Immature natural killer cell (primary cell): ENCODE data around the gene UBTF. TPM values are rescaled to one million over a fixed set of nuclear protein-coding genes. Genes with fewer than 3 reads are reported as not detected.
A peak's percentile ranks its signal among the peaks of the same experiment; 100 is the strongest.

Experiments
- DNase-seq, 3 donors: peaks; one replicate each; pipeline ENCODE4 v3.0.0; 2022; ENCODE audit warnings: mixed read lengths in 1 of 3
- H3K27ac Mint-ChIP-seq, 6 donors: one replicate each; pipeline ENCODE4 v1.8.0; 2020; ENCODE audit warnings: mixed read lengths in 6 of 6, mild to moderate bottlenecking in 5 of 6, inconsistent platforms in 4 of 6, moderate library complexity in 3 of 6
- H3K27me3 Mint-ChIP-seq, 3 donors: one replicate each; pipeline ENCODE4 v1.8.0; 2020 to 2021; ENCODE audit warnings: low read depth in 3 of 3, mild to moderate bottlenecking in 3 of 3, mixed read lengths in 3 of 3, moderate library complexity in 3 of 3, inconsistent platforms in 1 of 3
- H3K36me3 Mint-ChIP-seq, 3 donors: one replicate each; pipeline ENCODE4 v1.8.0; 2020; ENCODE audit warnings: mixed read lengths in 3 of 3, inconsistent platforms in 2 of 3, mild to moderate bottlenecking in 2 of 3
- H3K4me1 Mint-ChIP-seq, 2 donors: one replicate each; pipeline ENCODE4 v1.8.0; 2020; ENCODE audit warnings: inconsistent platforms in 2 of 2, mild to moderate bottlenecking in 2 of 2, mixed read lengths in 2 of 2, moderate library complexity in 1 of 2
- H3K4me3 Mint-ChIP-seq, 5 donors: one replicate each; pipeline ENCODE4 v1.8.0; 2020; ENCODE audit warnings: mild to moderate bottlenecking in 5 of 5, mixed read lengths in 5 of 5, inconsistent platforms in 3 of 5, moderate library complexity in 3 of 5
- H3K9me3 Mint-ChIP-seq, 6 donors: one replicate each; pipeline ENCODE4 v1.8.0; 2020; ENCODE audit warnings: mild to moderate bottlenecking in 6 of 6, mixed read lengths in 6 of 6, inconsistent platforms in 4 of 6, moderate library complexity in 3 of 6
- polyA plus RNA-seq, 3 donors: library from polyadenylated mRNA; unstranded; fragments of 300-500 nt; fragmentation: Illumina TruSeq; gene quantifications; one replicate each; pipeline ENCODE4 v1.2.3, GENCODE V29; 2021

Gene UBTF
- polyA plus RNA-seq, 3 donors from 2014 or later = 7.2 to 68.8 (median 21.6) TPM

DNA sequence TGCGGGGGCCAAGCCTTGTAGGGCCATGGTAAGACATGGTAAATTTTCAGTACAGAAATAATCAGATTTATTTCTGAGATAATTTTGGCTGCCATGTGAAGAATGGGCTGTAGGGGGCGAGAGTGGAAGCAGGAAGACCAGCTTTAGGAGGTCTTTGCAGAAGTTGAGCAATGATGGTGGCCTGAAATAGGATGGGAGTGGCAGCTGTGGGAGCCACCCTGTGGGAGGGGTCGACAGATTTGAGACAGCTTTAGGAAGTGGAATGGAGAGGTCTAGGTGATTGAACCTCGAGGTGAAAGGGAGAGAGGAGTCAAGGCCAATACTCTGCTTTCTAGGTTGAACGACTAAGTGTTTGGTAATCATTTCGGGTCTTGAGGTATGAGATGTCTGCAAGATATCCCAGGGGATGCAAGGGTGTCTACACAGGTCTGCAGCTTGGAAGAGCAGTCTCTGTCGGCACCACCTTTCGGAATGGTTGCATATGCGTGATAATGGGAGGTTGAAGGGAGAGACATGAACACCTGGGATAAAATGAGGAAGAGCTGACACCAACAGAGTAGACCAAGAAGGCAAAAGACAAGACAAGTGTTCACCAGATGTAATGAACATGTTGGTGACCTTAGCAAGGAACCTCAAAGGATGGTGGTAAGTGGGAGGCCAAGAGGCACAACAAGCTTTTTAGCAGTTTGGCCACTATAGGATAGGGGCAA is 15.6 kb downstream of the UBTF start:
- peak overlapping the region in 1 of 5 donors; percentile 15 for H3K4me3 Mint-ChIP-seq
- H3K27ac Mint-ChIP-seq = peak overlapping the region; percentile 9 to 80 (median 66)
- no peaks in the 10 kb centered on the region for H3K9me3 Mint-ChIP-seq
- peaks cover 0 to 14% (median 11%) of the 10 kb centered on the region in 3 donors for H3K27me3 Mint-ChIP-seq
- H3K4me1 Mint-ChIP-seq = peaks cover 24 to 36% of the 10 kb centered on the region in 2 donors
- peaks cover 3 to 13% (median 7%) of the 10 kb centered on the region in 3 donors for H3K36me3 Mint-ChIP-seq
- DNase-seq = peak; percentile 46 to 53 (median 46)

DNA sequence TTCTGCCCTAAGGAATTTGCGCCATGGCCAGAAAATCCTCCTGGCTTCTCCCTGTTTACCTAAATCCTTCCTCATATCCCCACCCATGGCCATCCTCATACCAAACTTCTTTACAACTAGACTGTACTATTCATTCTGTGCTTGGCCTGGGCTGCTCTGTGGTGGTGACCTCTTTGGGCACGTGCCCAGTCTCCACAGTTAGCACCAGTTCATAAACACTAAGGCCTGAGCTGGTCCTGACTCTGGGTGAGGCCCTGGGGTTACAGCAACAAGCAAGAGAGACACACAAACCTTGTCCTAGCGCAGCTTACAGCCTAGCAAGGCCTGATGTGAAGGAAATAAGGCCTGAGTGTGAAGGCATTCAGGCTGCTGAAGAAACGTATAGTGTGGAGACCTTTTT is 16.7 kb downstream of the UBTF start:
- Mint-ChIP-seq H3K27ac (peak overlapping the region; percentile 25 to 86 (median 54)), H3K9me3 (no peaks in the 10 kb centered on the region), H3K27me3 (peaks cover 0 to 14% (median 12%) of the 10 kb centered on the region in 3 donors), H3K36me3 (peaks cover 0 to 5% (median 0%) of the 10 kb centered on the region in 3 donors), H3K4me1 (peaks cover 32 to 39% of the 10 kb centered on the region in 2 donors), H3K4me3 (peak overlapping the region; percentile 24 to 45 (median 40))
- no peak for DNase-seq

DNA sequence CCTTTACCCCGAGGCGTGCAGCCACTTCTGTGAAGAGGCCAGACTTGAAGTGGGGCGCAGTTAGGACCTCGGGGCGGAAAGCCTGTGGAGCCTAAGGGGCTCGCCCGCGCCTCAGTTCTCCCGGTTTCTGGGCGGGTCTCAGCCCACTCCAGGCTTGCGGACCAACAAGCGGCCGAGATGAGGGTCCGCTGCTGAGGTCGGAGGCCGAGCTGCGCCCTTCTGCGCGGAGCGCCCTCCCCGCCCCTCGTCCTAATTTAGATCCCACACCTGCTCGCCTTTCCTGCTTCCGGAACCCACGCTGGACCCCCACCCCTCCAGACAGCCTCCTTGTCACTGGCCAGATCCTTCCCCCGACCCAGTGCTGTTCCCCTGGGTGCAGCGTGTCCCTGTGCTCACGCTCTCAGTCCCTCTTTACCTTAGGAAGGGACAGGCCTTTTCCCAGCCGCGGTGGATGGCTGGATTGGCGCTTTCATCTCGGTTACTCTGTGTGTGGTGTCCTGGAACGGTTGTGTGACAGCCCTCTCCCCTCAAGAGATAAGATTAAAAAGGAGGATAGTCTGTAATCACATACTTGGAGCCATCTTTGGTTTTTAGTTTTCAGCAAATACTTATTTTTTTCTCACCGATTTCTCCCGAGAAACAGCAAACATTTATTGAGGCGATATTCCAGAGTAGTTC is 18.9 kb downstream of the UBTF start:
- peaks cover 36 to 46% of the 10 kb centered on the region in 2 donors for H3K4me1 Mint-ChIP-seq
- peak overlapping the region; percentile 84 to 98 (median 95) for H3K27ac Mint-ChIP-seq
- H3K9me3 Mint-ChIP-seq = no peaks in the 10 kb centered on the region
- no peak for DNase-seq
- H3K4me3 Mint-ChIP-seq = peak overlapping the region; percentile 88 to 94 (median 90)
- peaks cover 0 to 13% (median 10%) of the 10 kb centered on the region in 3 donors for H3K27me3 Mint-ChIP-seq
- peaks cover 0 to 3% (median 2%) of the 10 kb centered on the region in 3 donors for H3K36me3 Mint-ChIP-seq

DNA sequence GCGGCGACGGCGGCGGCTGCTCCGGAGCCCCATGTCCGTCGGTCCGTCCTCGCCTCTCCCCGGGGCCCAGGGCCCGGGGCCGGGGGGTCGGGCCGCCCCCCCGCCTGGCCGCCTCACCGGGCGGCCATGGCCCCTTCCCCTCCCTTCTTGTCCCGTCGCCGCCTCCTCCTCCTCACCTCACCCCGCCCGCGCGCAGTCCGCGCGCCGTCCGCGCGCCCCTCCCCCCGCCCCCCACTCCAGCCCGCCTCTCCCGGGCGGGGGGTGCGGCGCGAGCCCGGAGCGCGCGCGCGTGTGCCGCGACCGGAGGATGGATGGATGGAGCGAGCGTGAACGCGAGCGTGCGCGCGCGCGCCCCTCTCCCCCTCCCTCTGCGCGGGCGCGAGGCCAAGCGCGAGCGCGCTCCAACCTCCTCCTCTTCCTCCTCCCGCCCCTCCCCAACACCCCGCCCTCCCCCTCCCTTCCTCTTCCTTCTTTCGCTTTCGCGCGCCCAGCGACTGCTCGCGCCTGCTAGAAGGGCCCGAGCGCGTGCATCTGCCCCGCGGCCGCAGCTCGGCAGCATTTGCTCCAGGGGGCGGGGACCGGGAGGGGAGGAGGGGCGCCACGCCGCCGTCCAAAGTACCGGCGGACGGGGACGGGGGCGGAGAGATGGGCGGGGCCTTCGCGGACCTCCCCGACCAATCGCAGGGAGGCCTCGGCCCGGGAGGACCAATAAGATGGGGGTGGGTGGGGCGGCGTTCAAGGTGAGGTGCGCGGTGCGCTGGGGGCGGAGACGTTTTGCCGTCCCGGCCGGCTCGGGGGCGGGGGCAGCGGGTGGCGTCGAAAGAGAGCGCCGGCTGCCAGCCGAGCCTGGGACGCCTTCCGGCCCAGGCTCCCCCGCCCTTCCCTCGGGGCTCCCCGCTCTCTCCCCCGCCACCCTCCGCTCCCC is 19.7 kb downstream of the UBTF start, which contains the start of gene ATXN7L3:
ATXN7L3 (minus strand) TSS at position 332 of the 925 bp plus-strand sequence. CDS start 1,814 bp downstream, outside the sequence.
- Mint-ChIP-seq H3K9me3 (no peaks in the 10 kb centered on the region), H3K36me3 (peaks cover 0 to 10% (median 3%) of the 10 kb centered on the region in 3 donors), H3K27me3 (peaks cover 0 to 13% (median 10%) of the 10 kb centered on the region in 3 donors), H3K4me3 (peak within 1 kb of the TSS; percentile 88 to 94 (median 90)), H3K27ac (peak within 1 kb of the TSS; percentile 84 to 98 (median 95)), H3K4me1 (peaks cover 36 to 49% of the 10 kb centered on the region in 2 donors)
- peak; percentile 96 to 98 (median 98) for DNase-seq

DNA sequence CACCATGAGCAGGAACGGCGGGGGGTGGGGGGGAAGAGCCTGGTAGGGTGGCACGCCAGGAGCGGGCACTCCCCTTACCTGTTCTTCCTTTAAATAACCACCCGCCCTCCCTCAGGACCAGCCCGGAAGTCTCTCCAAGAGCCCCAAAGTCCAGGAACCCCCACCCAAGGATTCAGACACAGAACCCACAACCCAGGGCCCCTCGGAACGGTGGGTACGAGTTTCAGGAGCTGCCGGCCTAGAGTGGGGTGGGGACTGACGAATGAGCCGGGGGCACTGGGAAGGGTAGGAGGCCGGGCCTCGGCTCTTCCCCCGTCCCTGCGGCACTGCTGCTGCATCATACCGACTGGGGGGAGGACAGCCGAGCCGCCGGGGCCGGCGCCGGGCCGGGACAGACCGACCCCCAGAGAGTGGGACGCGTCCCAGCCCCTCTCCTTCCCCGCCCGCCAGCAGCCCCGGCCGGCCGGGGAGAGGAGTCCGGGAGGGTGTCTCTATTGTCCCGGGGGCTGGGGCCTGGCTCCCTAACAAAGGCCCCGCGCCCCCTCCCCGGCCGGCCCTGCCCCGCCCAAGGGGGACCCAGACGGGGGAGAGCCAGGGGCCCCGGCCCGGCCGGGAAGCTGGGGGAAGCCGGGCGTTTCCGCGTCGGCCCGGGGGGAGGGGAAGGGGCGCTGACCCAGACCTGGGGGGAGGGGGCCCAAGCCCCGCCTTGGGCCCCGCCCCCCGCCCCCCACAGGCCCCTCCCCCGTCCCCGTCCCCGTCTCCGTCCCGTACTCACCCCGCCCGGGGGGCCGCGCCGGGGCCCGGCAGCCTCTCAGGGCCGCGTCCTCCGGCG is 20.5 kb downstream of the UBTF start:
- H3K9me3 Mint-ChIP-seq = no peaks in the 10 kb centered on the region
- peaks cover 0 to 14% (median 3%) of the 10 kb centered on the region in 3 donors for H3K36me3 Mint-ChIP-seq
- peaks cover 0 to 13% (median 10%) of the 10 kb centered on the region in 3 donors for H3K27me3 Mint-ChIP-seq
- peak overlapping the region; percentile 77 to 89 (median 85) for H3K27ac Mint-ChIP-seq
- DNase-seq = peak; percentile 58 to 61 (median 61)
- peak overlapping the region; percentile 75 to 81 (median 79) for H3K4me3 Mint-ChIP-seq
- peaks cover 34 to 47% of the 10 kb centered on the region in 2 donors for H3K4me1 Mint-ChIP-seq

DNA sequence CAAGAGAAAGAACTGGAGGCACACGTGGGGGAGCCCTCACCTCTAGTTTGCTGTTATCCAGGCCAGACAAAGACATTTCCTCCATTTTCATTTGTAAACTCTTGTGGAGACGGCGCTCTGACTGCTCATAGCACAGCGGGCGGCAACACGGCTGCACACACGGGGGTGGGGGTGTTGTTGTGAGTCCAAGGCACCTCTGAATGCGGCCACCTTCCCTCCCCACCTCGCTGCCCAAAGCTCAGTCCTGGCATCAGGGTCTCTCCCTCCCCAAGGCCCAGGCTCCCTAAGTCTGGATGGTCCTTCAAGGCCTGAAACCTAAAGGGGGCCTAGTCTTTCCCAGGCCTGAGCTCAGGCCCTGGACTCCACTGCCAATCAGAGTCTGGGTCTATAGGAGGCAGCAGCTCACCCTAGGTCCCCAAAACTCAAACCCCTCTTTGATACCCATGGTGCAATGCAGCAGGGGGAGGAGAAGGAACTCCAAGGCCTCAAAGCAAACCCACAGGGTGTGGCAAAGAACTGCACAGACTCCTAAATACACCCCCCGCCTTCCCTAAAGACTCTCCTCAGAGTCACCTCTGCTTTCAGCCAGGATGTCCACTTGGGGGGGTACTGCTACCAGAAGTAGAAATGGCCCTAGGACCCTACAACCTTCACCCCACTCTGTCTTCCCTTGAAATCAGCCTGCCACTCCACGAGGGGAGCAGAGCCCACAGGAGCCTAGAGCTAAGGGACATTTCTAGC is 21.3 kb downstream of the UBTF start:
- Mint-ChIP-seq H3K36me3 (peaks cover 0 to 14% (median 3%) of the 10 kb centered on the region in 3 donors), H3K27me3 (peaks cover 0 to 13% (median 10%) of the 10 kb centered on the region in 3 donors), H3K4me1 (peaks cover 26 to 39% of the 10 kb centered on the region in 2 donors), H3K4me3 (peak overlapping the region; percentile 75 to 81 (median 79)), H3K27ac (peak overlapping the region; percentile 77 to 89 (median 85)), H3K9me3 (no peaks in the 10 kb centered on the region)
- DNase-seq = peak in 1 of 3 donors; percentile 17

DNA sequence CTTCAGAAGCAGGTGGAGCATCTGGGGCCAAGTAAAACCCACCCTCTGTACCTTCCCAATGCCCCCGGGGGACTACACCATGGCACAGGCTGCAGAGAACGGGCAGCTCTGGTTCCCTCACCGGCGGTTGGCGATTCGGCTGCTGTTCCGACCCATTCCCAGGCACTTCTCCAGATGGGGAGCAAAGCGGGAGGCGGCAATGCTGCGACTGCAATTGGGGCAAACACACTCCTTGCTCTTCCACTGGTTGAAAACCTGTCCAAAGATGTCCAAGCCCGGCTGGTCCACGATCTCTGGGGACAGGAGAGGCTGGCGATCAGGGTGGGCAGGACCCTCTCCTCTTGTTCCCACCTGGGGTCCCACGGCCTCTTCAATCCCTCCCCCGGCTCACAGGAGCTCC is 22.4 kb downstream of the UBTF start:
- no peak for DNase-seq
- H3K4me3 Mint-ChIP-seq = no peak overlapping the region
- peaks cover 0 to 12% (median 7%) of the 10 kb centered on the region in 3 donors for H3K27me3 Mint-ChIP-seq
- H3K36me3 Mint-ChIP-seq = peaks cover 0 to 14% (median 3%) of the 10 kb centered on the region in 3 donors
- peak overlapping the region in 2 of 6 donors; percentile 77 to 78 for H3K27ac Mint-ChIP-seq
- no peaks in the 10 kb centered on the region for H3K9me3 Mint-ChIP-seq
- peaks cover 23 to 32% of the 10 kb centered on the region in 2 donors for H3K4me1 Mint-ChIP-seq

DNA sequence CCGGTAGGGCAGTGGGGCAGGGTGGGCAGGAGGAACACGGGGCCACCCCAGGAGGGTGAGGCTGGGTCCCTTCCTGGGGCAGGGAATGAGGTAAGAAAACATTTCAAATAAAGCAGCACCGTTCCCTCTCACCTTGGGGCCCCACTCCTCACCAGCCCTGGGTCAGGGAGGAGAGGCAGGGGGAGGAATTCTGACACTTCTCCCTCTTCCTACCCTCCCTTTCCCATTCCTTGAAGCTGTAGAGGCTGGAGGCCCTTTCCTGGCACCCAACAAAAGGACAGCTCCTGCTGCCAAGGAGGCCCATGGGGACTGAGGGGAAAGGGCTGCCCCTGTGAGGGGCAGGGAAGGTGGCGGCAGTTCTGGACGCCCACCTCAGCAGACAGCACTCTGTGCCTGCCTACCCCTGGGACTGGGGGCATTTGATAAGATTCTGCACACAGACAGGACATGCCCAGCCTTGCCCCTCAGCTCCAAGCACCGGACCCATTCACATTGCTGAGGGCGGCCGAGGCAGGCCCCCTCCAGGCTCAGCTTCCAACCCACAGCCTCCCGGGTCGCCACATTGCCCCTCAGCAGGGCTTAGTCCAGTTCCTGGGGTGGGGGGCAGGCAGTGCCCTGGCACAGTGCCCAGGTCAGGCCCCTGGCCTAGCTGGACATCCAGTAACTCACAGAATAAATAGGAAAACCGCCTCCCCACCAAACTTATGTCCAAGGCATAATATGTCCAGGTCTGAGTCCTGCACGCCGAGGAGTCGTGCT is 26.0 kb downstream of the UBTF start:
- peaks cover 0 to 14% (median 3%) of the 10 kb centered on the region in 3 donors for H3K36me3 Mint-ChIP-seq
- no peaks in the 10 kb centered on the region for H3K9me3 Mint-ChIP-seq
- peaks cover 0 to 4% (median 1%) of the 10 kb centered on the region in 3 donors for H3K27me3 Mint-ChIP-seq
- peak overlapping the region in 1 of 6 donors; percentile 82 for H3K27ac Mint-ChIP-seq
- H3K4me1 Mint-ChIP-seq = peaks cover 15 to 25% of the 10 kb centered on the region in 2 donors
- DNase-seq = no peak
- H3K4me3 Mint-ChIP-seq = no peak overlapping the region

DNA sequence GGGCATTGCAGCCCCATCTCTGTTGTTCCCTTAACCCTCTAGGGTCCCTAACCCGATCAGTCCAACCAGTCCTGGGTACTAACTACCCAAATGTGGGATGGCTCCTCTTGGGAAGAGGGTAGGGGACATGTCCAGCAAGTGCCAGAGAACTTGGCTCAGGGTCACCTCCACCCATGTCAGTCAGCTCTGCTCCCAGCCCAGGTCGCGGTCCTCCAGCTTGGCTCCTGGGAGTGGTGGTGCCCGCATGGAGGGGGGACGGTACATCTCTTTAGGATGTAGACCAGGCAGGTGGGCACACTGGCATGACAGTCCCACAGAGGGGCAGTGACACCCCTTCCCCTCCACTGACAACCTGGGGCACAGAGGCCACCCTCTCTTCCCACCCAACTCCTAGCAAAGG is 26.7 kb downstream of the UBTF start:
- no peaks in the 10 kb centered on the region for H3K9me3 Mint-ChIP-seq
- peak overlapping the region in 2 of 6 donors; percentile 51 to 82 for H3K27ac Mint-ChIP-seq
- peaks cover 0 to 2% (median 2%) of the 10 kb centered on the region in 3 donors for H3K27me3 Mint-ChIP-seq
- DNase-seq = no peak
- no peak overlapping the region for H3K4me3 Mint-ChIP-seq
- H3K4me1 Mint-ChIP-seq = peaks cover 15 to 25% of the 10 kb centered on the region in 2 donors
- H3K36me3 Mint-ChIP-seq = peaks cover 0 to 14% (median 3%) of the 10 kb centered on the region in 3 donors

DNA sequence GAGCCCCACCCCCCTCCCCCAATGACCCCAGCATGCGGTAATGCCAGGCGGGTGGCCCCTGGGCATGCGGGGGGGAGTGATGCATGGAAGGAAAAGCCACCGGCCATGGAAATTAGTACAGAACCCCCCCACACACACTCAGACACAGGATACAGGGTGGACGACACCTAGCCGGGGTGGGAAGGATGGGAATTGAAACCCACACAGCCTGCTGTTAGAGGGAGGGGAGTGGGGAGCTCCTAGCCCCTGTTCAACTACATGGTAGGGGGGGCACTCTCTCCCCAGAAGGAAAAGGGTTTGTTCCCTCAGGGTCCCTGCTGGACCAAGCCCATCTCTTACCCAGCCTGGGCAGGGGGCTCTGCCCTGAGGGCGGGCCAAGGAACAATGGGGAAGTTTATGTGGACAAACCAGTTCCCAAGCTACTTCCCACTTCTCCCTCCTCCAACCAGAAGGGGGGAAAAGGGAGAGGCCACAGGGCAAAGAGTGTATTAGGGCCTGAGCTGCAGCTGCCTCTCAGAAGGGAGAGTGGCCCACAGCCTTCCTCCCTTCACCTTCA is 27.5 kb downstream of the UBTF start:
- peaks cover 0 to 2% (median 0%) of the 10 kb centered on the region in 3 donors for H3K27me3 Mint-ChIP-seq
- H3K4me3 Mint-ChIP-seq = no peak overlapping the region
- no peaks in the 10 kb centered on the region for H3K9me3 Mint-ChIP-seq
- H3K36me3 Mint-ChIP-seq = peaks cover 0 to 14% (median 3%) of the 10 kb centered on the region in 3 donors
- DNase-seq = no peak
- H3K27ac Mint-ChIP-seq = peak overlapping the region in 1 of 6 donors; percentile 37
- peaks cover 17 to 28% of the 10 kb centered on the region in 2 donors for H3K4me1 Mint-ChIP-seq

DNA sequence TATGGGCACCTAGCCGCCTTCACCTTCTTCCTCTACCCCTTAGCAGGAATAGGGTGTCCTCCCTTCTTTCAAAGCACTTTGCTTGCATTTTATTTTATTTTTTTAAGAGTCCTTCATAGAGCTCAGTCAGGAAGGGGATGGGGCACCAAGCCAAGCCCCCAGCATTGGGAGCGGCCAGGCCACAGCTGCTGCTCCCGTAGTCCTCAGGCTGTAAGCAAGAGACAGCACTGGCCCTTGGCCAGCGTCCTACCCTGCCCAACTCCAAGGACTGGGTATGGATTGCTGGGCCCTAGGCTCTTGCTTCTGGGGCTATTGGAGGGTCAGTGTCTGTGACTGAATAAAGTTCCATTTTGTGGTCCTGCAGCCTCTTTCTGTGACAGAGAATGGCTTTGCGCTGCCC is 28.1 kb downstream of the UBTF start:
- H3K36me3 Mint-ChIP-seq = peaks cover 0 to 14% (median 0%) of the 10 kb centered on the region in 3 donors
- peaks cover 22 to 34% of the 10 kb centered on the region in 2 donors for H3K4me1 Mint-ChIP-seq
- H3K9me3 Mint-ChIP-seq = no peaks in the 10 kb centered on the region
- no peak overlapping the region for H3K4me3 Mint-ChIP-seq
- H3K27me3 Mint-ChIP-seq = peaks cover 0 to 6% (median 5%) of the 10 kb centered on the region in 3 donors
- no peak for DNase-seq
- peak overlapping the region in 2 of 6 donors; percentile 37 to 50 for H3K27ac Mint-ChIP-seq
